Measurements from ENCODE around the gene FNDC7. TPM values are rescaled to one million over a fixed set of nuclear protein-coding genes. Genes with fewer than 3 reads are reported as not detected.

Gene FNDC7
- total RNA-seq, 1 donor from 2014 or later: not detected

DNA sequence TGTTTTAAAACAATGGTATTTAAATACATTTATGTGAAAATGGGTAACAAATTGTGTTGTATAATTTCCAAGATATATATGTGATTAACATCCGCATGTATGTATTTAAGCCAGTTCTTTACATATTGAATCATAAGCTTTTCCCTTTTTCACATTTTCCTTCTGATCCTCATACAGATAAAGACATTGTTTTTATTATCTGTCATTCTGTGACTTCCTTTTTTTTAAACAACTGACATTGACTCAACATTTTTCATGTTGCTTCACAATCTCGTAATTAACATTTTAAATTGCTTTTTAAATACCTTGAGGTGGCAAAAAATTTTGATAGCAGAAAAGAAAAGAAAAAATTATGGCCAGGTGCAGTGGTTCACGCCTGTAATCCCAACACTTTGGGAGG is 35.2 kb downstream of the FNDC7 start:
- Mint-ChIP-seq H3K27me3 (ENCODE audit: low read depth) (no peaks in the 10 kb centered on the region), H3K36me3 (ENCODE audit: low read depth) (no peaks in the 10 kb centered on the region), H3K9me3 (peaks cover 3% of the 10 kb centered on the region), H3K27ac (ENCODE audit: unreplicated experiment) (no peak overlapping the region), H3K4me1 (peaks cover 17% of the 10 kb centered on the region), H3K4me3 (peak overlapping the region; percentile 14)
- no peak for TF ChIP-seq CTCF (conservative IDR thresholded peaks at IDR 0.05)
- no peak for DNase-seq (ENCODE audit: low read depth, low spot score)

DNA sequence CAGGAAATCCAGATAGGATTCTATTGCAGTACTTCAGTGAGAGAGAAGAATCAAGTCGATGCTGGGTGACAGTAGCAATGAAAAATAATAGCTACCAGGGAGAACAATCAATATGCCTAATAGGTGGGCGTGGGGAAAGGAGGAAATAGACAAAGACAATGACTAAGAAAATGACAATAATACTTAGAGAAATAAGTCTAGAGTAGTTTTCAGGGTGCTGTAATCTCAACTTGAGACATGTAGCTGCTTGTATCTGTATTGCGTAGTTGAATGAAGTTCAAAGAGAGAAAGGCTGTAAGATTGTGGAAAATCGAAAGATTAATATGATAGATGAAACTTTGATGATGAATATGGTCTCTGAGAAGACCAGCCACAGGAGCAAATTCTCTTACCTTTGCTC is 36.4 kb downstream of the FNDC7 start:
- Mint-ChIP-seq H3K9me3 (peaks cover 3% of the 10 kb centered on the region), H3K4me1 (peaks cover 17% of the 10 kb centered on the region), H3K4me3 (peak overlapping the region; percentile 18), H3K27me3 (ENCODE audit: low read depth) (no peaks in the 10 kb centered on the region), H3K27ac (ENCODE audit: unreplicated experiment) (no peak overlapping the region), H3K36me3 (ENCODE audit: low read depth) (no peaks in the 10 kb centered on the region)
- TF ChIP-seq CTCF (conservative IDR thresholded peaks at IDR 0.05): no peak
- no peak for DNase-seq (ENCODE audit: low read depth, low spot score)

DNA sequence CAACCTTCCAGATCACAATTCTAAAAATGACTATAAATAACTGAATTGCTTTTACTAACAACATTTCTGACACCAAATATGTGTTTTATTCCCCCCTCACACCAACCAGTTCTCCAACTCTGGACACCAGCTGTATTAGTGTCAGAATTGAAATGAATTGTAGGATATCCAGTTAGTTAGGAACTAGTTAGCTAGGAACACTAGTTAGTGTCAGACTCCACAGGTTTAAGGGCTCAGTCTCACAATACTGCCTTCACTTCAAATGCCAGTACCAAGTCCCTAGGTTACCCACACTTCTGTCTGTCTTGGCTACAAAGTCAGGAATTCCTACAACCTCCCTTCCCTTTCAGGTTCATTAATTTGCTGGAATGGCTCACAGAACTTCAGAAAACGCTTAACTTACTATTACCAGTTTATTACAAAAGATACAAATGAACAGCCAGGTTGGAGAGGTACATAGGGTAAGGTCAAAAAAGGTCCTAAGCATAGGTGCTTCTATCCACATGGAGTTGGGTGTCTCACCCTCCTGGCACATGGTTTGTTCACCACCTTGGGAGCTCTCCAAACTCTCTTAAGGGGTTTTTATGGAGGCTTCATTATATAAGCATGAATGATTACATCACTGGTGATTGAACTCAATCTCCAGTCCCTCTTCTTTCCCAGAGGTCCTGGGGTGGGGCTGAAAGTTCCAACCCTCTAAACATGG is 37.9 kb downstream of the FNDC7 start:
- peaks cover 3% of the 10 kb centered on the region for H3K9me3 Mint-ChIP-seq
- no peak for DNase-seq (ENCODE audit: low read depth, low spot score)
- H3K27me3 Mint-ChIP-seq (ENCODE audit: low read depth): no peaks in the 10 kb centered on the region
- no peaks in the 10 kb centered on the region for H3K36me3 Mint-ChIP-seq (ENCODE audit: low read depth)
- H3K27ac Mint-ChIP-seq (ENCODE audit: unreplicated experiment): no peak overlapping the region
- TF ChIP-seq CTCF (conservative IDR thresholded peaks at IDR 0.05): no peak
- peak overlapping the region; percentile 60 for H3K4me3 Mint-ChIP-seq
- peaks cover 17% of the 10 kb centered on the region for H3K4me1 Mint-ChIP-seq

DNA sequence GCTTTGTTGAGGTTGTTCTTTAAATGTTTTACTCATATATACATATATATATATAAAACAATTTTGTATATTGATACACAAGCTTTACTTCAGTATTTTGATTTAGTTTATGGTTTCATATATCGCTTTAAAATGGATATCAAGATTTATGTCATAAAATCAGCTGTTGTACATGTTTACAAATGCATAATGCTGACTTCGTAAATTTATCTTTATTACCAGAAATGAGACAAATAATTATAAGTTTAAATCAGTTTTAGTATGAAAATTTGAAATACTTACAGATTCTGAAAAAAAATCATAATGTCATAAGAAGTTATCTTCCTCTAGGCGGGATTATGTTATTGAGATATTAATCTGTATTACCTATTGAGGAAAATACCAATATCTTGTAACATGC is 40.7 kb downstream of the FNDC7 start:
- no peak overlapping the region for H3K4me3 Mint-ChIP-seq
- no peak for TF ChIP-seq CTCF (conservative IDR thresholded peaks at IDR 0.05)
- no peak overlapping the region for H3K27ac Mint-ChIP-seq (ENCODE audit: unreplicated experiment)
- H3K9me3 Mint-ChIP-seq: no peaks in the 10 kb centered on the region
- no peaks in the 10 kb centered on the region for H3K36me3 Mint-ChIP-seq (ENCODE audit: low read depth)
- no peaks in the 10 kb centered on the region for H3K27me3 Mint-ChIP-seq (ENCODE audit: low read depth)
- no peak for DNase-seq (ENCODE audit: low read depth, low spot score)
- peaks cover 7% of the 10 kb centered on the region for H3K4me1 Mint-ChIP-seq

- no peak for DNase-seq (ENCODE audit: low read depth, low spot score)
- Mint-ChIP-seq H3K9me3 (no peaks in the 10 kb centered on the region), H3K27me3 (ENCODE audit: low read depth) (no peaks in the 10 kb centered on the region), H3K4me1 (no peaks in the 10 kb centered on the region), H3K4me3 (no peak overlapping the region), H3K27ac (ENCODE audit: unreplicated experiment) (no peak overlapping the region), H3K36me3 (ENCODE audit: low read depth) (peaks cover 6% of the 10 kb centered on the region)
- no peak for TF ChIP-seq CTCF (conservative IDR thresholded peaks at IDR 0.05)
Observed at GRCh38 chr1:108758796-108759195, 46.1 kb downstream of the FNDC7 start.

All from neural crest cell (in vitro differentiated cells).